Measurements from ENCODE around the gene TMED8.

TMED8 gene

DNA sequence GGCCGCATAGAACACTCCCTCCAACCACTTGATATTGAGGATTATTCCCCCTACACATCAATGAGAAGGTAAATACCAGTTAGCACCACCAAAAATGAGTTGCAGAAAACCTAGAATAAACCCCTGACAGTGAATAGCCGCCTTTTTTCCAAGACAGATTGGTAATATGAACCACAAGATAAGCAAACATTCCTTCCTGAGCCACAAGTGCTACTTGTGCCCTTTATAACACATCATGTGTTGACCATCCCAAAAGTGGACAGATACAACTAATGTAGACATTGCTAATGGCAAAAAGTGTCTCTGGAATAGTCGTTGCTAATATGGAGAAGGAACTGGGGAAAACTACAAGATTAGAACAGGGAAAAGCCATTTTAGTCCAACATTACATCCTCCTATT, 29.2 kb upstream of the TMED8 start:
- no CpG with 5 or more reads among the region's 3 CpGs for WGBS (ENCODE audit: extremely low coverage, insufficient coverage, low lambda C conversion rate)
- H3K18ac ChIP-seq (ENCODE audit: low read length) = no peak overlapping the region

DNA sequence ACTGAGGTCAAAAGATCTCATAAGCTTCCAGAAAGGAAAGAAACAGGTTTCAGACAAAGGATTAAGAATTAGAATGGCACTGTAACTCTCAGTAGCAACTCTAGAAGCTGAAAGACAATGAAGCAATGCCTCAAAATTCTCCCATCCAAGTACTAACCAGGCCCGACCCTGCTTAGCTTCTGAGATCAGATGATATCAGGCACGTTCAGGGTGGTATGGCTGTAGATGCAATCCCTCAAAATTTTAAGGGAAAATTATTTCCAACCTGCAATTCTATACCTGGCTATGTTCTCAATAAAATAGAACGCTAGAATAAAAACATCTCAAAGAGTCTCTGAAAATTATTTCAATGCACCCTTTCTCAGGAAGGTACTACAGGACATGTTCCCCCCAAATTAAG, 26.9 kb upstream of the TMED8 start:
- no peaks in the 10 kb centered on the region for H3K79me2 ChIP-seq (ENCODE audit: control insufficient read depth, insufficient read depth, low read length)
- no peak overlapping the region for H4K8ac ChIP-seq (ENCODE audit: low read depth, low read length)
- no peaks in the 10 kb centered on the region for H3K36me3 ChIP-seq (ENCODE audit: control insufficient read depth, insufficient read depth, low read length)
- H2BK120ac ChIP-seq (ENCODE audit: low read depth, low read length) = no peak overlapping the region
- no peaks in the 10 kb centered on the region for H3K79me1 ChIP-seq (ENCODE audit: low read length)
- H3K4me1 ChIP-seq (ENCODE audit: control insufficient read depth, low read depth, low read length) = no peaks in the 10 kb centered on the region
- no peak overlapping the region for H3K18ac ChIP-seq (ENCODE audit: low read length)
- no peak overlapping the region for H2AK5ac ChIP-seq (ENCODE audit: low read length)
- no peak overlapping the region for H3K9ac ChIP-seq (ENCODE audit: low read length)
- no peak overlapping the region for H2BK15ac ChIP-seq (replicated peaks; ENCODE audit: low read depth)
- H4K5ac ChIP-seq (ENCODE audit: low read length) = no peak overlapping the region
- no peak overlapping the region for H3K27ac ChIP-seq (ENCODE audit: low read depth, low read length)
- DNase-seq = no peak
- no peak overlapping the region for H3K56ac ChIP-seq (ENCODE audit: low read length)
- no peak overlapping the region for H2BK5ac ChIP-seq (ENCODE audit: low read length)
- no peak overlapping the region for H3K4me3 ChIP-seq (ENCODE audit: low read length)
- no peak overlapping the region for H3K4ac ChIP-seq (ENCODE audit: low read depth, low read length)
- no peak overlapping the region for H3K4me2 ChIP-seq (ENCODE audit: low read length)
- H3K23ac ChIP-seq (ENCODE audit: low read length) = no peak overlapping the region
- no peaks in the 10 kb centered on the region for H3K27me3 ChIP-seq (ENCODE audit: insufficient read depth, low read length, poor library complexity)
- no CpG with 5 or more reads among the region's 3 CpGs for WGBS (ENCODE audit: extremely low coverage, insufficient coverage, low lambda C conversion rate)

More for the DNA sequence above, 29.2 kb upstream of the TMED8 start:
- Histone ChIP-seq H2AK5ac (ENCODE audit: low read length) (no peak overlapping the region), H3K56ac (ENCODE audit: low read length) (no peak overlapping the region), H3K23ac (ENCODE audit: low read length) (no peak overlapping the region), H3K9ac (ENCODE audit: low read length) (no peak overlapping the region), H3K4me3 (ENCODE audit: low read length) (no peak overlapping the region), H4K5ac (ENCODE audit: low read length) (no peak overlapping the region), H4K8ac (ENCODE audit: low read depth, low read length) (no peak overlapping the region), H2BK5ac (ENCODE audit: low read length) (no peak overlapping the region), H3K79me2 (ENCODE audit: control insufficient read depth, insufficient read depth, low read length) (no peaks in the 10 kb centered on the region), H3K4ac (ENCODE audit: low read depth, low read length) (no peak overlapping the region), H3K27ac (ENCODE audit: low read depth, low read length) (no peak overlapping the region), H3K4me1 (ENCODE audit: control insufficient read depth, low read depth, low read length) (no peaks in the 10 kb centered on the region), H2BK120ac (ENCODE audit: low read depth, low read length) (no peak overlapping the region), H2BK15ac (replicated peaks; ENCODE audit: low read depth) (no peak overlapping the region), H3K4me2 (ENCODE audit: low read length) (no peak overlapping the region), H3K79me1 (ENCODE audit: low read length) (no peaks in the 10 kb centered on the region), H3K36me3 (ENCODE audit: control insufficient read depth, insufficient read depth, low read length) (no peaks in the 10 kb centered on the region), H3K27me3 (ENCODE audit: insufficient read depth, low read length, poor library complexity) (no peaks in the 10 kb centered on the region)
- DNase-seq = no peak

DNA sequence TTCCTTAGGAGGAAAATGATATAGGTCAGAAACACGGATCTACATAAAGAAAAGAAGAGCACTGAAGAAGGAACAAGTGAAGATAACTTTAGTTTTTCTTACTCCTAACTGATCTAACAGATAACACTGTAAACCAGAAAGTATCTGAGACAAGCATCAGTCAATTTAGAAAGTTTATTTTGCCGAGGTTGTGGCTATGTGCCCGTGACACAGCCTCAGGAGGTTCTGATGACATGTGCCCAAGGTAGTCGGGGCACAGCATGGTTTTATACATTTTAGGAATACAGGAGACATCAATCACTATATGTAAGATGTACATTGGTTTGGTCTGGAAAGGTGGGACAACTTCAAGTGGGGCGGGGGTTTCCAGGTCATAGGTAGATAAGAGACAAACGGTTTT, 23.3 kb upstream of the TMED8 start:
- H2AK5ac ChIP-seq (ENCODE audit: low read length) = no peak overlapping the region
- H4K8ac ChIP-seq (ENCODE audit: low read depth, low read length) = no peak overlapping the region
- H3K27me3 ChIP-seq (ENCODE audit: insufficient read depth, low read length, poor library complexity) = no peaks in the 10 kb centered on the region
- no peak overlapping the region for H3K9ac ChIP-seq (ENCODE audit: low read length)
- H4K5ac ChIP-seq (ENCODE audit: low read length) = no peak overlapping the region
- no peak overlapping the region for H3K27ac ChIP-seq (ENCODE audit: low read depth, low read length)
- no peak overlapping the region for H2BK120ac ChIP-seq (ENCODE audit: low read depth, low read length)
- H3K79me1 ChIP-seq (ENCODE audit: low read length) = no peaks in the 10 kb centered on the region
- DNase-seq = no peak
- no peak overlapping the region for H2BK15ac ChIP-seq (replicated peaks; ENCODE audit: low read depth)
- H3K18ac ChIP-seq (ENCODE audit: low read length) = no peak overlapping the region
- no peak overlapping the region for H3K4ac ChIP-seq (ENCODE audit: low read depth, low read length)
- no CpG with 5 or more reads among the region's 6 CpGs for WGBS (ENCODE audit: extremely low coverage, insufficient coverage, low lambda C conversion rate)
- no peaks in the 10 kb centered on the region for H3K79me2 ChIP-seq (ENCODE audit: control insufficient read depth, insufficient read depth, low read length)
- H3K4me2 ChIP-seq (ENCODE audit: low read length) = no peak overlapping the region
- no peaks in the 10 kb centered on the region for H3K4me1 ChIP-seq (ENCODE audit: control insufficient read depth, low read depth, low read length)
- no peak overlapping the region for H2BK5ac ChIP-seq (ENCODE audit: low read length)
- no peaks in the 10 kb centered on the region for H3K36me3 ChIP-seq (ENCODE audit: control insufficient read depth, insufficient read depth, low read length)
- H3K56ac ChIP-seq (ENCODE audit: low read length) = no peak overlapping the region
- no peak overlapping the region for H3K23ac ChIP-seq (ENCODE audit: low read length)
- no peak overlapping the region for H3K4me3 ChIP-seq (ENCODE audit: low read length)

DNA sequence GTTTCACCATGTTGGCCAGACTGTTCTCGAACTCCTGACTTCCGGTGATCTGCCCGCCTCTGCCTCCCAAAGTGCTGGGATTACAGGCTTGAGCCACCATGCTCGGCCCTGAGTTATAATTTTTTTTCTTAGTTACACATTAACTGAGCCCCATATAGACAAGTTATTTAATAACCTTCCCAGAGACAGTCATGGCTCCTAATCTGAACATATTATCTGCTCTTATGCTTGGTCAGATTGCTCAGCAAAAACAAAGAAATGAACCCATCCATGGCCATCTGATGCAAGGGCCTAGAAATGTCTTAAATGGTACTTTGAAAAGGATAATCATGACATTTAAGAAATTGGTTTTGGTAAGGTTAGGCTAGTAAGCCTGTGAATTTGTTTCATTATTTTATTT, 13.3 kb upstream of the TMED8 start:
- H3K27me3 ChIP-seq (ENCODE audit: insufficient read depth, low read length, poor library complexity) = no peaks in the 10 kb centered on the region
- no peaks in the 10 kb centered on the region for H3K79me1 ChIP-seq (ENCODE audit: low read length)
- no peak overlapping the region for H3K56ac ChIP-seq (ENCODE audit: low read length)
- no peak overlapping the region for H3K18ac ChIP-seq (ENCODE audit: low read length)
- WGBS (ENCODE audit: extremely low coverage, insufficient coverage, low lambda C conversion rate) = no CpG with 5 or more reads among the region's 4 CpGs
- H3K27ac ChIP-seq (ENCODE audit: low read depth, low read length) = no peak overlapping the region
- H3K9ac ChIP-seq (ENCODE audit: low read length) = no peak overlapping the region
- H3K4me3 ChIP-seq (ENCODE audit: low read length) = no peak overlapping the region
- H3K79me2 ChIP-seq (ENCODE audit: control insufficient read depth, insufficient read depth, low read length) = no peaks in the 10 kb centered on the region
- no peak overlapping the region for H3K4ac ChIP-seq (ENCODE audit: low read depth, low read length)
- no peak overlapping the region for H2BK120ac ChIP-seq (ENCODE audit: low read depth, low read length)
- no peak overlapping the region for H2BK5ac ChIP-seq (ENCODE audit: low read length)
- H4K8ac ChIP-seq (ENCODE audit: low read depth, low read length) = no peak overlapping the region
- H3K36me3 ChIP-seq (ENCODE audit: control insufficient read depth, insufficient read depth, low read length) = no peaks in the 10 kb centered on the region
- H3K4me2 ChIP-seq (ENCODE audit: low read length) = no peak overlapping the region
- no peak overlapping the region for H4K5ac ChIP-seq (ENCODE audit: low read length)
- H2AK5ac ChIP-seq (ENCODE audit: low read length) = no peak overlapping the region
- no peak for DNase-seq
- no peaks in the 10 kb centered on the region for H3K4me1 ChIP-seq (ENCODE audit: control insufficient read depth, low read depth, low read length)
- no peak overlapping the region for H2BK15ac ChIP-seq (replicated peaks; ENCODE audit: low read depth)
- H3K23ac ChIP-seq (ENCODE audit: low read length) = no peak overlapping the region

DNA sequence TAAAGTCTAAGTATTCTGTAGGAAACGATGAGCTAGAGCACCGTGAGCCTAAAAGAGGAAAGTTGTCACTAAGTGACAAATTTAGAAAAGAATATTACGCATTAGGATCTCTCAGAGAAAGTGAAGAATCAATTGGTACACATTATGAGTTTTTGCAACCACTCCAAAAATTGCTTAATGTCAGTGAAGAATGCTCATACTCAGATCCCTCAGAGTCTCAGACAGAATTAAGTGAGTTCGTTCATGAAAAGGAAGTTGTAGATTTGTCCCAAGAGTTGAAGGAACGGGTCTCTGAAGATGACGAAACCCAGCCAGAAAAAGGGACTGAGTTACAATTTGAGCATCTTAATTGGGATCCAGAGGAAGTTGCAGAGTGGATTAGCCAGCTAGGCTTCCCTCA, 1.8 kb upstream of the TMED8 start:
- H3K36me3 ChIP-seq (ENCODE audit: control insufficient read depth, insufficient read depth, low read length) = no peaks in the 10 kb centered on the region
- H3K9ac ChIP-seq (ENCODE audit: low read length) = no peak overlapping the region
- no peaks in the 10 kb centered on the region for H3K79me1 ChIP-seq (ENCODE audit: low read length)
- H3K4me3 ChIP-seq (ENCODE audit: low read length) = no peak overlapping the region
- H2AK5ac ChIP-seq (ENCODE audit: low read length) = no peak overlapping the region
- no peak overlapping the region for H2BK15ac ChIP-seq (replicated peaks; ENCODE audit: low read depth)
- no peak overlapping the region for H2BK120ac ChIP-seq (ENCODE audit: low read depth, low read length)
- H4K5ac ChIP-seq (ENCODE audit: low read length) = no peak overlapping the region
- no peak overlapping the region for H3K56ac ChIP-seq (ENCODE audit: low read length)
- H3K79me2 ChIP-seq (ENCODE audit: control insufficient read depth, insufficient read depth, low read length) = no peaks in the 10 kb centered on the region
- H3K4me1 ChIP-seq (ENCODE audit: control insufficient read depth, low read depth, low read length) = peaks cover 5% of the 10 kb centered on the region
- no CpG with 5 or more reads among the region's 6 CpGs for WGBS (ENCODE audit: extremely low coverage, insufficient coverage, low lambda C conversion rate)
- H3K4me2 ChIP-seq (ENCODE audit: low read length) = no peak overlapping the region
- H3K18ac ChIP-seq (ENCODE audit: low read length) = no peak overlapping the region
- no peak overlapping the region for H2BK5ac ChIP-seq (ENCODE audit: low read length)
- DNase-seq = no peak
- no peaks in the 10 kb centered on the region for H3K27me3 ChIP-seq (ENCODE audit: insufficient read depth, low read length, poor library complexity)
- H4K8ac ChIP-seq (ENCODE audit: low read depth, low read length) = no peak overlapping the region
- H3K27ac ChIP-seq (ENCODE audit: low read depth, low read length) = no peak overlapping the region
- no peak overlapping the region for H3K23ac ChIP-seq (ENCODE audit: low read length)
- no peak overlapping the region for H3K4ac ChIP-seq (ENCODE audit: low read depth, low read length)

DNA sequence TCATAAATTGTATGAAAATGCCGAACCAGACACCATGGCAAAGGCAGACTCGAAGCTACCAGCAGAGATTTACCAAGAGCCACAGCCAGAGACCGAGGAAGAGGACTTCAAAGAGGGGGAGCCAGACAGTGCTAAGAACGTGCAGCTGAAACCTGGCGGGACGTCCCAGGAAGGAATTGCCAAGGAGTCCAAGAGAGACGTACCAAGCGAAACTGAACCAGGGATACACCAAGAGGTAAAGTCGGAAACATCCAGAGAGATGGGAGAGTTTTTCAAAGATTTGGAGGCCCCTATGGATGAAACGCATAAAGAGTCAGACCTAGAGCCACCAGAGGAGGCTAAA, 579 bp upstream of the TMED8 start:
- no peak overlapping the region for H3K18ac ChIP-seq (ENCODE audit: low read length)
- no peaks in the 10 kb centered on the region for H3K79me2 ChIP-seq (ENCODE audit: control insufficient read depth, insufficient read depth, low read length)
- peak overlapping the region; percentile 98 for H3K4me2 ChIP-seq (ENCODE audit: low read length)
- no CpG with 5 or more reads among the region's 10 CpGs for WGBS (ENCODE audit: extremely low coverage, insufficient coverage, low lambda C conversion rate)
- DNase-seq = no peak
- no peak overlapping the region for H2AK5ac ChIP-seq (ENCODE audit: low read length)
- H3K23ac ChIP-seq (ENCODE audit: low read length) = no peak overlapping the region
- no peak overlapping the region for H4K8ac ChIP-seq (ENCODE audit: low read depth, low read length)
- no peak overlapping the region for H4K5ac ChIP-seq (ENCODE audit: low read length)
- H3K56ac ChIP-seq (ENCODE audit: low read length) = peak overlapping the region; percentile 98
- H3K27ac ChIP-seq (ENCODE audit: low read depth, low read length) = no peak overlapping the region
- no peak overlapping the region for H3K4ac ChIP-seq (ENCODE audit: low read depth, low read length)
- no peak overlapping the region for H2BK5ac ChIP-seq (ENCODE audit: low read length)
- H2BK120ac ChIP-seq (ENCODE audit: low read depth, low read length) = no peak overlapping the region
- peak overlapping the region; percentile 58 for H3K9ac ChIP-seq (ENCODE audit: low read length)
- H3K79me1 ChIP-seq (ENCODE audit: low read length) = no peaks in the 10 kb centered on the region
- H2BK15ac ChIP-seq (replicated peaks; ENCODE audit: low read depth) = no peak overlapping the region
- peaks cover 5% of the 10 kb centered on the region for H3K4me1 ChIP-seq (ENCODE audit: control insufficient read depth, low read depth, low read length)
- peak overlapping the region; percentile 90 for H3K4me3 ChIP-seq (ENCODE audit: low read length)
- H3K36me3 ChIP-seq (ENCODE audit: control insufficient read depth, insufficient read depth, low read length) = no peaks in the 10 kb centered on the region
- no peaks in the 10 kb centered on the region for H3K27me3 ChIP-seq (ENCODE audit: insufficient read depth, low read length, poor library complexity)
